Panc1 (cell line): ENCODE data around the gene DAPK2.

Source experiments
- CTCF ChIP-seq: fragments of 450-650 bp; IDR thresholded peaks from 2 replicates; pipeline ENCODE4 v1.5.1; 2017; ENCODE audit warnings: mild to moderate bottlenecking
- REST ChIP-seq, 2 experiments: IDR thresholded peaks; 2 replicates each; pipeline ENCODE4 v1.6.1; 2011 to 2012; ENCODE audit warnings: low read depth in 2 of 2, control low read depth in 1 of 2, low read length in 1 of 2, mild to moderate bottlenecking in 1 of 2, moderate library complexity in 1 of 2; ENCODE audit not compliant: insufficient read depth in 1 of 2

DNA sequence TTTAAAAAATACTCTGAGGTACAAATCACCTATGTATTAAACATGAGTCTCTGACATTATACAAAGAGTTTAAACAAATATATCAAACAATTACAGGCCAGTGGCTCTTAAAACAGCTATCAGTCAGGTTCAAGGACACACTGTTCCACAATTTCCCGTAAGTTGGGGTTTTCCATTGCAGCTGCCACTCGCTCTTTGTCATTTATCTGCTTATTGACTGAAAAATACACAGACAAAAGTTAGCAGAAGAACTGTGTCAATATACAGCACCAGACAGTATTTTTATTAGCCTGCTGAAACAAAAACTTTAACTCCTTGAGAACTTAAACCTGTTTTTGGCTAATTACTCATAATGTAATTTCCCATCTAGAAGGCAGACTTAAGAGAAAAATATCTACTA, 26.5 kb upstream of the DAPK2 start:
- no peak for TF ChIP-seq REST (IDR thresholded peaks at IDR 0.05; ENCODE audit: insufficient read depth in 1 of 2, low read depth in 2 of 2, low read length in 1 of 2)
- no peak for TF ChIP-seq CTCF
